ENCODE data around the gene TLE4.

Gene TLE4

GRCh38 chr9:79584655-79584982 is 12.9 kb downstream of the TLE4 start:
- no peak for TF ChIP-seq CTCF (IDR thresholded peaks at IDR 0.05; ENCODE audit: insufficient read depth, missing control alignments)
- no peak for FAIRE-seq
- DNase-seq (ENCODE audit: insufficient read length, low spot score): no peak

GRCh38 chr9:79588488-79589223 is 16.9 kb downstream of the TLE4 start:
- FAIRE-seq: no peak
- TF ChIP-seq CTCF (IDR thresholded peaks at IDR 0.05; ENCODE audit: insufficient read depth, missing control alignments): no peak
- no peak for DNase-seq (ENCODE audit: insufficient read length, low spot score)

GRCh38 chr9:79591458-79591857 is 19.7 kb downstream of the TLE4 start:
- DNase-seq (ENCODE audit: insufficient read length, low spot score): no peak
- TF ChIP-seq CTCF (IDR thresholded peaks at IDR 0.05; ENCODE audit: insufficient read depth, missing control alignments): no peak

GRCh38 chr9:79592726-79593493 is 21.1 kb downstream of the TLE4 start:
- FAIRE-seq (no peak), DNase-seq (ENCODE audit: insufficient read length, low spot score) (no peak)
- no peak for TF ChIP-seq CTCF (IDR thresholded peaks at IDR 0.05; ENCODE audit: insufficient read depth, missing control alignments)

More at GRCh38 chr9:79591458-79591857, 19.7 kb downstream of the TLE4 start:
- no peak for FAIRE-seq

- DNase-seq (ENCODE audit: insufficient read length, low spot score) (no peak), FAIRE-seq (no peak)
- TF ChIP-seq CTCF (IDR thresholded peaks at IDR 0.05; ENCODE audit: insufficient read depth, missing control alignments): no peak
Observed at GRCh38 chr9:79598562-79599345, 27.0 kb downstream of the TLE4 start.

GRCh38 chr9:79600466-79600865 is 28.7 kb downstream of the TLE4 start:
- FAIRE-seq (no peak), DNase-seq (ENCODE audit: insufficient read length, low spot score) (no peak)
- no peak for TF ChIP-seq CTCF (IDR thresholded peaks at IDR 0.05; ENCODE audit: insufficient read depth, missing control alignments)

All from D721Med (cell line).